NCI-H1092 (cell line): ENCODE measurements around the gene RPS26.

Experiments
- DNase-seq: peaks from one replicate; lab custom pipeline; 2025; lab: John Stamatoyannopoulos, UW

Gene RPS26

GRCh38 chr12:56078931-56079722 lies 37.4 kb downstream of the RPS26 start:
- DNase-seq, result no peak

- no peak for DNase-seq
Observed at GRCh38 chr12:56079723-56080555, 38.2 kb downstream of the RPS26 start, which contains the start of gene ERBB3. ERBB3 (plus strand) TSS chr12:56080165; CDS start chr12:56080301, 136 bp downstream.

- no peak for DNase-seq
Observed at GRCh38 chr12:56080556-56081138, 38.9 kb downstream of the RPS26 start.

- no peak for DNase-seq
Observed at GRCh38 chr12:56081393-56082347, 40.0 kb downstream of the RPS26 start.

GRCh38 chr12:56082382-56082781 lies 40.7 kb downstream of the RPS26 start:
- DNase-seq, result no peak

- no peak for DNase-seq
Observed at GRCh38 chr12:56082967-56083366, 41.2 kb downstream of the RPS26 start.

- no peak for DNase-seq
Observed at GRCh38 chr12:56084958-56085543, 43.3 kb downstream of the RPS26 start.

- no peak for DNase-seq
Observed at GRCh38 chr12:56086096-56086495, 44.4 kb downstream of the RPS26 start.

- no peak for DNase-seq
Observed at GRCh38 chr12:56086608-56087007, 44.9 kb downstream of the RPS26 start.

- DNase-seq, result no peak
Observed at GRCh38 chr12:56087220-56087619, 45.5 kb downstream of the RPS26 start.
